ENCODE measurements around the gene CCDC50. TPM values are rescaled to one million over a fixed set of nuclear protein-coding genes. Genes with fewer than 3 reads are reported as not detected.

The CCDC50 gene
- total RNA-seq, 4 donors from 2014 or later, result 27.8 to 58.7 (median 34.5) TPM

DNA sequence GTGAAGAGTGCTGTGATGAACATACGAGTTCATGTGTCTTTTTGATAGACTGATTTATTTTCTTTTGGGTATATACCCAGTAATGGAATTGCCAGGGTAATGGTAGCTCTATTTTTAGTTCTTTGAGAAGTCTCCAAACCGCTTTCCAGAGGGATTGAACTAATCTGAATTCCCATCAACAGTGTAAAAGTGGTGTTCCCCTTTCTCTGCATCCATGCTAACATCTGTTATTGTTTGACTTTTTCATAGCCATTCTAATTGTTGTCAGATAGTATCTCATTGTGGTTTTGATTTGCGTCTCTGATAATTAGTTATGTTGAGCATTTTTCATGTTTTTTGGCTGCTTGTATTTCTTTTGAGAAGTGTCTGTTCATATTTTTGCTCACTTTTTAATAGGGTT lies 55.9 kb downstream of the CCDC50 start:
- intact Hi-C loops (cut with DNase I; ENCODE audit: low total_unique reads), result no loop called here
- TF ChIP-seq, protein P1, sequence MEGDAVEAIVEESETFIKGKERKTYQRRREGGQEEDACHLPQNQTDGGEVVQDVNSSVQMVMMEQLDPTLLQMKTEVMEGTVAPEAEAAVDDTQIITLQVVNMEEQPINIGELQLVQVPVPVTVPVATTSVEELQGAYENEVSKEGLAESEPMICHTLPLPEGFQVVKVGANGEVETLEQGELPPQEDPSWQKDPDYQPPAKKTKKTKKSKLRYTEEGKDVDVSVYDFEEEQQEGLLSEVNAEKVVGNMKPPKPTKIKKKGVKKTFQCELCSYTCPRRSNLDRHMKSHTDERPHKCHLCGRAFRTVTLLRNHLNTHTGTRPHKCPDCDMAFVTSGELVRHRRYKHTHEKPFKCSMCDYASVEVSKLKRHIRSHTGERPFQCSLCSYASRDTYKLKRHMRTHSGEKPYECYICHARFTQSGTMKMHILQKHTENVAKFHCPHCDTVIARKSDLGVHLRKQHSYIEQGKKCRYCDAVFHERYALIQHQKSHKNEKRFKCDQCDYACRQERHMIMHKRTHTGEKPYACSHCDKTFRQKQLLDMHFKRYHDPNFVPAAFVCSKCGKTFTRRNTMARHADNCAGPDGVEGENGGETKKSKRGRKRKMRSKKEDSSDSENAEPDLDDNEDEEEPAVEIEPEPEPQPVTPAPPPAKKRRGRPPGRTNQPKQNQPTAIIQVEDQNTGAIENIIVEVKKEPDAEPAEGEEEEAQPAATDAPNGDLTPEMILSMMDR (IDR thresholded peaks at IDR 0.05), result no peak
- TF ChIP-seq POLR2A (IDR thresholded peaks at IDR 0.05), result no peak
- H3K4me3 ChIP-seq (ENCODE audit: low read depth, poor library complexity, severe bottlenecking), result no peak overlapping the region
- no peak for DNase-seq (ENCODE audit: low spot score in 2 of 2)
- whole genome bisulfite sequencing, 2 donors, result 60 to 70% methylated on average over 3 of the region's 3 CpGs

DNA sequence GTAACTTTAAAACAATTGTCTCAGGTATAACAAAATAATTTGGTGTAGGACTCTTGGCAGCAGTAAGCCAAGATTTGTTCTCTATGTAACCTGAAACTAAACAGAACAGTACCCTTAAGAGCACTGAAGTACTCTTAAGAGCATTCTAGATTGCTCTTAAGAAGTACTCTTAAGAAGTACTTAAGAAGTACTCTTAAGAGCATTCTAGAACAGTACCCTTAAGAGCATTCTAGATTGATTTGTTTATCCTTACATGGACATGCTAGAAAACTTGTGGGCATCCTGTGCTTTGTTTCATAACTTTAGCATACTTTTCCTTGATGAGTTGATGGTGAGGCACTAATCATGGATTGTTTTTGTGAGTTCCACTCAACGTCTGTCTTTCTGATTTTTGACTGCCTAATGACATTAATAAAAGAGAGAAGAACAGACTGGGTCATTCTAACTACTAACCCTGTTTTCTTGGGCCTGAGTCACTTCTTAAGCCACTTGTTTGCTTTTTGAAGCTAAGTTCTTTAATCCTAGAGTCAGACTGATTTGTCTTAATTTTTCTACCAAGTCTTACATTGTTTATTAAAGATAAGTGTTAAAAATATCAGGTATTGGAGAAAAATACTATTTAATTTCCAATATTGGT lies 58.4 kb downstream of the CCDC50 start:
- TF ChIP-seq POLR2A (IDR thresholded peaks at IDR 0.05), result no peak
- TF ChIP-seq, protein P1 (IDR thresholded peaks at IDR 0.05), result no peak
- WGBS, 2 donors, result 77 to 81% methylated on average over 1 of the region's 1 CpG
- H3K4me3 ChIP-seq (ENCODE audit: low read depth, poor library complexity, severe bottlenecking), result no peak overlapping the region
- no peak for DNase-seq (ENCODE audit: low spot score in 2 of 2)
- intact Hi-C loops (cut with DNase I; ENCODE audit: low total_unique reads), result no loop called here

DNA sequence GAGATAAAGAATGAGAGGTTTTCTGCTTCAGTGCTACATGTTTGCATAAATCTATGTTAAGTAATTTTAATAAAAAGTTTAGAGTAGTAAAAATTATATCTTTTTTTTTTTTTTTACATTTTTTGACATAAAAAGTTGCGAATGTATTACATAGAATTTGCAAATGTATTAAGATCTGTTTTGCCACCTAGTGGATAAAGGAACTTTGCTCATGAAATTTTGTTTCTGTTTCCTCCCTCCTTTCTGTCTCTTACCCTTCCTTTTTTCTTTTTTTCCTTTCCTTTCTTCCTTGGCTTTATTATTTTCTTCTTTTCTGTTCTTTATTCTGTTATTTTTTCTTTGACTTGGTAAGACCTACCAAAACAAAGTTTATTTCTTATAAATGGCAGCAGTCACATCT lies 59.6 kb downstream of the CCDC50 start:
- no peak for DNase-seq (ENCODE audit: low spot score in 2 of 2)
- intact Hi-C loops (cut with DNase I; ENCODE audit: low total_unique reads), result no loop called here
- H3K4me3 ChIP-seq (ENCODE audit: low read depth, poor library complexity, severe bottlenecking), result no peak overlapping the region
- TF ChIP-seq, protein P1 (IDR thresholded peaks at IDR 0.05), result no peak
- TF ChIP-seq POLR2A (IDR thresholded peaks at IDR 0.05), result no peak
- 65 to 76% methylated on average over 1 of the region's 1 CpG for whole genome bisulfite sequencing, 2 donors

DNA sequence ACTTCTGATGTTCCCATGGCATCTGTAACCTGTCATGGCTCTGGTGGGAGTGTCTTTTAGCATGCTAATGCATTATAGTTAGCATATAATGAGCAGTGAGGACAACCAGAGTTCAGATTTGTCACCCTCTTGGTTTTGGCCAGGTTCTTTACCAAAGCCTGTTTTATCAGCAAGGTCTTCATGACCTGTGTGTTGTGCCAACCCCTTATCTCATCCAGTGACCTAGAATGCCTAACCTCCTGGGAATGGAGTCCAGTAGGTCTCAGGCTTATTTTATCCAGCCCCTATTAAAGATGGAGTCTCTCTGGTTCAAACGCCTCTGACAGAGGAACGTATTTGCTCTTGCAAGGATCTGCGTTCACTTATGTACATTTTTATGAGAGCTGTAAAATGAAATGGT lies 61.4 kb downstream of the CCDC50 start:
- intact Hi-C loops (cut with DNase I; ENCODE audit: low total_unique reads), result no loop called here
- 94 to 99% methylated on average over 3 of the region's 3 CpGs for WGBS, 2 donors
- DNase-seq (ENCODE audit: low spot score in 2 of 2), result no peak
- TF ChIP-seq, protein P1 (IDR thresholded peaks at IDR 0.05), result no peak
- no peak for TF ChIP-seq POLR2A (IDR thresholded peaks at IDR 0.05)
- H3K4me3 ChIP-seq (ENCODE audit: low read depth, poor library complexity, severe bottlenecking), result no peak overlapping the region

DNA sequence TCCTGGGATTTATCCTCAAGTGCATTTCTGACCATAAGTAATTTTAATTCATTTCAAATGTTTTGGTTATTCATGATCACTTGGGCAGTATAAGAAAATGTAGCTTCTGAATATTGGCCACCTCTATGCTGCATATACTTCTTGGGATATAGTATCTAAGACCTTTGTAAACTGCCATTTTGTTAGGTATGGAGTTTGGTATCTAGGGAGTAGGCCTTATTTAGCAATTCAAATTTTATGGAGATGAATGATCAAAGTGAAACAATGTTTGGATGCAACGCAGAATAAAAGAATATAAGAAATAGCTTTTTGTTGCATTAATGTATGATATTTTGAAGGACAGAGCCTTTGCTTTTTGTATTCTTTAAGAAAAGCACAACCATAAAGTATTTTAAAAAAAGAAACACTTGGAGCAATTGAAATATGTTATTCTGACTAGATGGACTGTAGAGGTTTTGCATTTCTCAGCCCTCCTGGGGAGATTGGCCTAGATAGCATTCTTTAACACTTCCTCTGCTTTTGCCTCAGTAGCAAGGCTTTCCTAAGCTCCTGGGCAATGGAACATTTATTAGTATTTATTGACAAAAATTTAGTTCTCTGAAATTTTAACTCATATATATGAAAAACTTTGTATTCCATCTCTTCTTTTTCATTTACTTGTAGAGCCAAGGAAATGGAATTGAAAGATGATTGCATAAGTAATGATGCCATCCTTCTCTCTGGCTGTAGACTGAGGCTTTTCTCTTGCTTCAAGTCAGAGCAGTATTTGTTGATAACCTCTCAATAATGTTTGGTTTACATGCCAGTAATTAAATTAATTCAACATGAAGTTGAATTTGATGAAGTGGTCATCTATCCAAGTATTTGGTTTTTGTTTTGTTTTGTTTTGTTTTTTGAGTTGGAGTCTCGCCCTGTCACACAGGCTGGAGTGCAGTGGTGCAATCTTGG lies 62.9 kb downstream of the CCDC50 start:
- no peak for DNase-seq (ENCODE audit: low spot score in 2 of 2)
- no peak overlapping the region for H3K4me3 ChIP-seq (ENCODE audit: low read depth, poor library complexity, severe bottlenecking)
- 90 to 92% methylated on average over 2 of the region's 2 CpGs for WGBS, 2 donors
- TF ChIP-seq POLR2A (IDR thresholded peaks at IDR 0.05), result no peak
- TF ChIP-seq, protein P1 (IDR thresholded peaks at IDR 0.05), result no peak
- intact Hi-C loops (cut with DNase I; ENCODE audit: low total_unique reads), result no loop called here

Measured in lower leg skin (tissue), 4 donors.